NCI-H82 (cell line): ENCODE data around the gene RBMS1.

Experiments
- DNase-seq: peaks from one replicate; lab custom pipeline; 2025; lab: John Stamatoyannopoulos, UW

The RBMS1 gene

DNA sequence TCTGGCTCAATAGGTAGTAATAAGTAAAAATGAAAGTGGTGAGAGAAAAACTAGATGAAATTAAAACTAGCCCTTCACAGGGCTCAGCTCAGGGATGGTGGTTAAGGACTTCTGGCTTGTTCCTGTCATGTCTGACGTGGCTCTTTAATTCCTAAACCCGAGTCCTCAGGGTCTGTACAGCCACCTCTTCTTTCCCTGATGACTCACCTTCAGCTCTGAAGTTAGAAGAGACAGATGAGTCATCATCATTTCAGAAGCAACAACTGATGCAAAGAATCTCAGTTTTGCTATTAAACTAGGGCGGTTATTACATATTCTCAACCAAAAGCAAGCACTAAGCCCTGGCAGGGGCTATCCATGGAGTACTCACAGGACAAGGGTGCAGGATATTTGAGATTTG lies 269.5 kb downstream of the RBMS1 start:
- no peak for DNase-seq

DNA sequence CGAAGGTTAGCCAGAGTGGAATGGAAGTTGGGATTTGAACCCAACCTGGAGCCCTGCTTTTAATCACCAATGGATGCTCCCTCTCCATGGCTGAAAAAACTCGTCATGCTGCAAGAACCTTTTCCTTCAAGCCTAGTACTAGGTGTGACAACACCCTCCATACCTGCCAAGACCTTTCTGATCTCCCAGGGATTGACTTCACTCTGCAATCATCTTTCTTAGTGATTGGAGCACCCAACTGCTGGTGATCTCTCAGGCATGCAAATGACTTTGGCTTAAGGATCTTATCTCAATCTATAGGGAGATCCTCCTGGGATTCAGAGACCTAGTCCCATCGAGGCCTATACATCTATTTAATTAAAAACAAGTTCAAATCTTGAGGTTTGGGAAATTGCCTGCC lies 270.0 kb downstream of the RBMS1 start:
- no peak for DNase-seq

DNA sequence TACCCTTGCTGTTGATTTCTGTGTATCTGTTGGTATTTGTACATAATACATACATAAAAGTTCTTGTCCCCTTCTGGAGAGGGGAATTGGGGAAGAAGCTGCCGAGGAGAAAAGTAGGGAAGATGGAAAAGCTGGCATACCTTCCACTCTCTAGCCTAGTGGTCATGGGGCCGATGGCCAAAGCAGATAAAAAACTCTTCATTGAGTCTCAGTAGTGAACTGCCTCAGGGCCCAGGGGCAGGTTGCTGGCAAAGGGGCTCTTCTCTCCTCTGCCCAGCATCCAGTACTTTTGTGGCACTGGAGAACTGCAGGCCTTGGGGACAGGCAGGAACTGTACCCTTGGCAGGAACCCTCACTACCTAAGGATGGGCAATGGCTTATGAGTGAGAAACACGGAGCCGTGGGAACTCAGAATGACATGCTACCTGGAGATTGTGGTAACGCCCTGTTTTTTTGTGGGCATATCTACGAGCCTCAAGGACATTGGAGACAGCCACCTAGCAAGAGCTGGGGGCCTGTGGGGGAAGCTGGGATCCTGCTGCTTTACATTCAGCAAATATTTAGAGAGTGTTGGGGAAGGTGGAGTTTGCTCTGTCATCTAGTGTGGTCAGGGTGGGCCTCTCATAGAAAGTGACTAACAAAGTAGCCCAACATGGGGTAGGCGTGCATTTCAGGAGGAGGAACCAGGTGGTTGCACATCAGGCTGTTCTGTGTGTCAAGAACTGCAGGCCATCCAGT lies 270.9 kb downstream of the RBMS1 start:
- DNase-seq, result no peak
